DMS153 treated with DMSO at 0.1 percent for 48 hours (cell line): ENCODE measurements around the gene PDE10A.

Source experiments
- DNase-seq: peaks from one replicate; lab custom pipeline; 2025; ENCODE audit not compliant: unreplicated experiment; lab: John Stamatoyannopoulos, UW

PDE10A gene

GRCh38 chr6:165678904-165679303 is 15.9 kb upstream of the PDE10A start:
- DNase-seq, result no peak

- no peak for DNase-seq
Observed at GRCh38 chr6:165678429-165678828, 15.4 kb upstream of the PDE10A start.

GRCh38 chr6:165677091-165677490 is 14.1 kb upstream of the PDE10A start:
- DNase-seq, result no peak

- no peak for DNase-seq
Observed at GRCh38 chr6:165676435-165677068, 13.5 kb upstream of the PDE10A start.

DNA sequence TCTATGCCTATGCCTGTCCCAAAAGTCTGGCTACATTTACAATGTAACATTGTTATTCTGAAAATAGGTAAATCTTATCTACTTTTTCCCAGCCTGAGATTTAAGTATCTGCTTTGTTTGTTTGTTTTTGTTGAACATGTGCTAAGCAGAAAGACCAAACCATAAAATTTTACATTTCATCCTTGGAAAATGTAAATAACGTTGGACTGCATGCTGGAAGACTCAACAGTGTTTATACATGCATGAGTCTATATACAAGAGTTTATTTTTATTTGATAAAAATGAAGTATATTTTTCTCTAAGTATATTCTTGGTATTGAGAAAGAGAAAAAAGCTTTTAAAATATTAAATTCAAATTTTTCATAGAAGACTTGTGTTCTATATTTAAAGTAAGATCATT is 12.1 kb upstream of the PDE10A start:
- DNase-seq, result no peak

DNA sequence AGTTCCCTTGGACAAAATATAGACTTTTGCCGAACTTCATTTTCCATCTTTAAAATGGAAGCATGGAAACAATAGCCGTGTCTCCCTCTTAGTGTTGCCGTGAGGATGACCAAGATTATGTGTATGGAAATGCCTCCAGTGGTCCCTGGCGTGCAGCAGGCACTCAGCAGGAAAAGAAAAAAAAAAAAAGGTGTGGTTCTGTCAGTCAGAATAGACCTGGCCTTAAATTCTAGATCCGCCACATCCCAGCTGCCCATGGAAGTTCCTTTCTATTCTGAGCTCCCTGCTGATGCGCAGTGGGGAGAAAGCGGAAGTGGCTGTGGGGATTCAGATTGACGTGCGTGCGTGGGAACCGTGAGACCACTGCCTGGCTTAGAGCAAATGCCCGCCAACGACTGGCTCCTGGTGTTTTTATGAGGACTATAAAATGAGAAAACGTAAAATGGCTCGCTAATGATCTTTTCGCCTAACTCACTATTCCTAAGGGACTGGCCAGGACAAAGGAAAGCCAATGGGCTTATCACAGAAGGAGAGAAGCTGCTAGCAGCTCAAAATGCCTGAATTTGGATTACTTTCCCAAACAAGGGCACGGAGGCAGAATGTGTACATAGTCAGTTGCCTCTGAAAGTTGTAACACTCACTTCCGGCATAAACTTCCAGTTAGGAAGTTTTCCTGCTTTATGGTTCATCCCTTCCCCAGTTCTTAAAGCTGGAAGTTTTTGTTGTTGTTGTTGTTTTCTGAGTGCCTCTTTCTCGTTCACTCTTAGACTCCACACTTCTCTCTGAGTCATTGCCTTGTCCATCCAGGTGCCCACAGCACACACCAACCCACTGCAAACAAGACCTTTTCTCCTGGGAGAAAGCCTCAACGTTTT is 11.4 kb upstream of the PDE10A start:
- DNase-seq, result no peak

DNA sequence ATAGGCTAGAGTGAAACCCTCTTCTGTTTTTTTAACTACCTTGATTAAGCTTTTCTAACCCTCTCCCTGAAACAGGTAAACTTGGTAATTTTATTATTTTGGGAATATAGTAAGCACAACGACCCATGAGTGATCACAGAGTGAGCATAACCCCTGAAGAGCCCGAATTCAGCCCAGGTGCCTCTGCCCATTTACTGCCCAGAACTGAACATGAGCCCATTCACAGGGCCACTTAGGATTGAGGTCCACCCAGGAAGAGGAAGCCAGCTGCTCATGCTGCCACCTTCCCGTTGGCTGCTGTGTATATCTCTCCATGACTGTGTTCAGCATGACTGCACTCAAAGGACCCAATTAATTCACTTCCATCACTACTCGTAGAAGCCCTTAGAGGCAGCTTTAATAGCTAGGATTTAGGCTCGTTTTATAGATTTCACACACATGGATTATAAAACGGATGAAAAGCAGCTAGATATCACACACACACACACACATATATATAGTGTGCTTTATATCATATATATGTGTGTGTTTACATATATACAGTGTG is 8.3 kb upstream of the PDE10A start:
- peak; percentile 41 for DNase-seq

DNA sequence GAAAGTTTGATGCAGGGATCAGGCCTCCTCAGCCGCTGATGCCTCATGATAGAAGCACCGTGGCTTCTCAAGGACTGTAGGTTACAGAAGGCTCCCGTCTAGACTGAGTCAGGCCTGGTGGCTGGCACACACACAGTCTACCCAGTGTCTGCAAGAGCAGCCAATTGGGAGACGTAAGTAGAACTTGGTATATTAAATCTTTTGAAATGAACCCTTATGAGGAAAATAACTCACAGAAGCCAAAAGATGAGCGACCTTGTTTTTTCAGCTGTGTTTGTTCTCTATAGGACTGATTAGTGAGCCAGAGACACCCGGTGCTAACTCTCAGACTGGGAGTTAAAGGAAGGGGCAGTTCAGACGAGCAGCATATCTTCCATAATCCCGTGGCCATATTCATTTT is 5.9 kb upstream of the PDE10A start:
- DNase-seq, result no peak

DNA sequence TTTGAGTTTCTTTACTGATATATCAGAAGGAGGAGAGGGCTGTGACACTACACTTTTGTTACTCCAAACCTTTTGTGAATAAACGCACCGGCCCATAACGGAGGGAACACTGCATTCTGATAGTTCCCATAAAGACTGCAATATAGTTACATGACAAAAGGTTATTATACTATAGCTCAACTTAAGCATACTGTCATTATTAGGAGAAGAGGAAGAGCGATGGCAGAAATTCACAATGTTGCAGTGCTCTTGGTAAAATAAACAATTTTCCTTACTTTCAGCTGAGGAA is 2.3 kb upstream of the PDE10A start:
- no peak for DNase-seq

DNA sequence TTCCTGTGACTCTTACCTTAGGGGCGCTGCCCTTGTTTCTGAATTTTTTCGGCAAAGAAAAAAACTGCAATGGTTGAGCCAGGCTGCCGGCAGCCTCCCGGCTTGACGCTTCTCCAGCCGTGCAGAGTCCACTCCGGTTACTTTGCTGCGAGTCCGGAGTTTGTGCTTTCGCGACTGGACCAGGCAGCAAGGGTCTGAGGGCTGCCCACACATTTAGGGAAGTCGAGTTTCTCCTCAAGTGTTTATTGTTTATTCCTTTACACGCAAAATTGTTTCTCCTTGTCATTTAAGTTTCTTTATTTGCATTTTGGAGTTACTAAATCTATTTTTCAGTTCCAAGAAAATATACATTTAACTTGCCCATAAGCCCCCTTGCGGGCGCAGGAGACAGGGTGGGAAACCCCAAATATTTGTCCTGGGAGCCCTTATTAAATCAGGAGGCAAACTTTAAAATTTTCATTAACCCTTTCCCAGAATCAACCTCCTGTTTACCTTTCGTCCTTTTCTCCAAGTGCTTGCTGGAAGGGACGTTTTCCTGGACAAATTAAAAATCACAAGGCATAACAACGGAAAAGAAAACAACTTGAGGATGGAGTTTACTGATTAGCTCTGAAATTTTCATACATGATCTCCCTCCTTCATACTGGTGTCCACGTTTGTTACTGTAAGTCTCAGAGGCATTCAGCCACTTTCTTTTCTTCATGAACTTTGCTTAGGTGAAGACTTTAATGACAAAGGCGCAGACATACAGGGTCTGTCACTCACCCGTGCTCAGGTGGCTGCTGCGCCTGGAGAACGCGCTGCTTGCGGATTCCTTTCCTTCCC is 1.7 kb upstream of the PDE10A start:
- no peak for DNase-seq

GRCh38 chr6:165663736-165664558 is 906 bp upstream of the PDE10A start:
- no peak for DNase-seq

DNA sequence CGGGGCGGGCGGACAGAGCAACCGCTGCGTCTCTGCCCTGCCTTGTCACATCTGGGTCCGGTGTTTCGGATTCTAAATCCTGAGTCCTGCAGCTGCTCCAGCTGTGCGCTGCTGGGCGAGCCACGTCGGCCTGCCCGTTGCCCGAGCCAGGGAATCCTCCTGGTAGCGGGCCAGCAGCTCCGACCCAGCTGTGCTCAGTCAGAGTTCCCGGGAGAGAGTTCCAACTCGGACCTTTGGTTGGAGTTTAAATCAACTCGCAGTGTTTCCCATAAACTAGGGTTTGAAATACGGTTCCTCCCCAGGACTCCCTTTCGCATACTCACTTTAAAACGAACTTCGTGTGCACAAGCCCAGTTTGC is 315 bp upstream of the PDE10A start:
- DNase-seq, result no peak

- DNase-seq, result no peak
Observed at GRCh38 chr6:165662041-165662748, 846 bp downstream of the PDE10A start.

- no peak for DNase-seq
Observed at GRCh38 chr6:165661664-165662025, 1.4 kb downstream of the PDE10A start.

- DNase-seq, result no peak
Observed at GRCh38 chr6:165660857-165661663, 2.0 kb downstream of the PDE10A start.

- DNase-seq, result no peak
Observed at GRCh38 chr6:165659945-165660856, 2.8 kb downstream of the PDE10A start.

DNA sequence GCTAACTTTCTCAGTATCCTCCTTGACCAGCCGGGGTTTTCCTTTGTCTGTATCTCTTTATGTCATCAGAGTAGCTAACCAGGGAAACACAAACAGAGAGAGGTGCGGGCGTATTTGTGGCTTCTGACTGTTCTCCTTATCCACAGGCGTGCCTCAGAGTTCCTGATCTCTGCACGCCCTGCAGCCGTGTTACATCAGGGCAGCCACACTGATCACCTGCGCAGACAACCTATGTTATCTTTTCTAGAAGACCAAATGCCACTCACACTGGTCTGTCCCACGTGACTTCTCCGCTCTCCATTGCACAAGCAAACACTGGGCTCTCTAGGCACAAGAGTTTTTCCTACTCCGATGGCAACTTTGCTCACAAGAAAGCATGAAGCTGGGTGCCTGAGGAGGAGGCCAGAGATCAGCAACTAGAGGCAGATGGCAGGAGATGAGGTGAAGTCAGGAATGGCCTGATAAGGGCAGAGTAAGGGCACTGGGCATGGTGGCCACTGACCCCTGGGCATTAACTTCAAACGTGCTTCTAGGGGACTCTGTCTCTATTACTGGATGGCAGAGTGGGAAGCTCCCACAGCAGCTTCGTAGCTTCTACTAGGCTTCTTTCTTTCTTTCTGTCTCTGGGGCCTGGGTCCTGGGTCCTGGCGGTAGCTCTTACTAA is 4.5 kb downstream of the PDE10A start:
- DNase-seq, result no peak

DNA sequence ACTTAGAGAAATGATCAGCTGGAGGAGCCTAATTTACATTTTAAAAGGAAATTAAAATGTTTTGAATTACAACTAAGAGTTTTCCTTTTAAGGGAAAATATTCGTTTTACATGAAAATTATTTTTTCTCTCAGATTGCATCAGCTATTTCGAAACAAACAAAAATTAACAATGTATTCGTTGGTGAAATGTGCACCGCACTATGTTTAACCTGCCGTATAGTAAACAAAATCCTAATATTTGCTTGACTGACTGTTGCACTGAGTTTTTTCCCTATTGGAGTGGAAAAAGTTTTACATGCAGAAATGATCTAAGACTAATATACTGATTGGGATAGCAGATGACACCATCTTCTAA is 5.7 kb downstream of the PDE10A start:
- DNase-seq, result no peak
